ENCODE measurements around the gene HOOK1. TPM values are rescaled to one million over a fixed set of nuclear protein-coding genes. Genes with fewer than 3 reads are reported as not detected.

Gene HOOK1
- total RNA-seq, 2 experiments from 2014 or later: not detected

DNA sequence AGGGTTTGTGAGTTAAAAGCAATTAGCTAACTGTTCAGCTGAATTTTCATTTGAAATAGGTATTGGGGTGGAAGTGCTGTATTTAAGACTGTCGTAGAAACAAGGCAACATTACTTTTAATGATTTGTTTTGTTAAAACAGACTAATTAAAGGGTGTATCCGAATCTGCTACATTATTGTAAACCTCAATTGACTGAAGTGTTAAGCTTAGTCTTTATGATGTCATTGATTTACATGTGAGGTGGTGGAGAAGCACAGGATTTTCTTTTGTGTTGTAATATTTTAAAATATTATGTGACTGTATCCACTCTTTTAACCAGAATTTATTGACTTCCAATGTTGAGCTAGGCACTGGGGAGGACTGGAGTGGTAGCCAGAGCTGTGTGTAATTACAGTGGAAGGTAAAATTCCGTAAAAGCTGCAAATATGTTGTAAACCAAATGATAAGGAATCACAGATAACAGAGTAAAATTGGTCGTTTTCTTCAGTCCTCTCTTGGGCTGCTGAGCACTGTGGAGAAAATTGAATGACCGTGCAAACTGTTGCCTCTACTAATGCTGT, 1.6 kb downstream of the HOOK1 start:
- H3K36me3 ChIP-seq (ENCODE audit: insufficient read depth, low read length): no peaks in the 10 kb centered on the region
- H3K4me1 ChIP-seq (ENCODE audit: insufficient read depth, low read length, poor library complexity, severe bottlenecking): no peaks in the 10 kb centered on the region
- no peaks in the 10 kb centered on the region for H4K20me1 ChIP-seq (ENCODE audit: insufficient read depth, low read length)
- ChIA-PET POLR2A (interaction anchor here (0.7 kb wide), 1 partner anchor 8 kb away, joined by 3 read pairs; no protein-coding TSS in a partner anchor), CTCF (ENCODE audit: unreplicated experiment) (no interaction called here)
- intact Hi-C loops (cut with micrococcal nuclease; ENCODE audit: unreplicated experiment): no loop called here
- no peak overlapping the region for H3K27ac ChIP-seq (ENCODE audit: low read depth, low read length, poor library complexity, severe bottlenecking)
- no peak for DNase-seq (ENCODE audit: low spot score)
- H3K9me2 ChIP-seq (ENCODE audit: insufficient read depth, low read length): no peaks in the 10 kb centered on the region
- H3K4me2 ChIP-seq (ENCODE audit: low read length): no peak overlapping the region
- TF ChIP-seq CTCF (conservative IDR thresholded peaks at IDR 0.05; ENCODE audit: low read length) (no peak), EZH2phosphoT487 (IDR thresholded peaks at IDR 0.05; ENCODE audit: borderline replicate concordance, low read depth, low read length) (no peak)
- BruUV-seq (replicated peaks): no TSS peak
- H3K4me3 ChIP-seq (ENCODE audit: low read depth, low read length, poor library complexity, severe bottlenecking): no peak overlapping the region
- H2AFZ ChIP-seq (ENCODE audit: low read length): no peak overlapping the region
- no peaks in the 10 kb centered on the region for H3K9me3 ChIP-seq (ENCODE audit: low read length)
- H3K79me2 ChIP-seq (ENCODE audit: insufficient read depth, low read depth, low read length): no peaks in the 10 kb centered on the region

DNA sequence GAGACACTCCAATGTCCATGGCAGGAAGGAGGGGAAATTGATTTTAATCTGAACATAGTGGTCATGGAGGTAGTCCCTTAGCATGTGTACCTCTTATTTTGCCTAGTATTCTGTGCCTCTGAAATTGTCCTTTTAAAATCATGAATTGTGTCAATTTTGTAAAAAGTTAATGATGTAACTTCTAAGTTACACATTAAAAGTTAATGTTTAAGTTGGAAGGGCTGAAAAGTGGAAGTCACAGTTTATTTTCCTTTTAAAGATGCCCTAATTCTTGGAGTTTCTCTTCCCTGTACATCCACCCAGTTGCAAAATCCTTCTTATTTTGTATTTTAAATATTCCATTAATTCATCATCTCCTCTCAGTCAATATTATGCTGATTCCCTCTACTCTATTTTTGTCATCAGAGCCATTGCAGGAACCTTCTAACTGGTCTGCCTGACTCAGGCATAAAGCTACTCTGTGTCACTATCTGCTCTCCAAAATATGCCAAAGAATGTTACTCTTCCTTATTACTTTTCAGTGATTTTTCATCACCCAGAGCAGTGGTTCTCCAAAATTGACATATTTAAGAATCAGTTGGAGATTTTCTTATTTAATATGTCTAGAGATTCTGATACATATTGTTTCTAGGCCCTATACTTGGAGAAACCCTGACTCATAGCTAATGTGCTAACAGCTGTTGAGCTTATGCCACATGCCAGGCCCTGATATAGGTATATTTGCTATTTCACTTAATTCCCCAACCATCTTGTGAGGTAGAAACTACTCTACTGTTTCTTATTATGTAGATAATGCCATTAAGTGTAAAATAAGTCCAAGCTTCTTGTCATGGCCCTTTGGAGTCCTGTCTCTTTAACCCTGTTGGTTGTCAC, 5.1 kb downstream of the HOOK1 start:
- no peaks in the 10 kb centered on the region for H4K20me1 ChIP-seq (ENCODE audit: insufficient read depth, low read length)
- DNase-seq (ENCODE audit: low spot score): no peak
- no peaks in the 10 kb centered on the region for H3K9me2 ChIP-seq (ENCODE audit: insufficient read depth, low read length)
- no peak overlapping the region for H3K4me3 ChIP-seq (ENCODE audit: low read depth, low read length, poor library complexity, severe bottlenecking)
- POLR2A ChIA-PET: interaction anchor here (0.6 kb wide), 1 partner anchor 20 kb away, joined by 4 read pairs; no protein-coding TSS in a partner anchor
- H3K79me2 ChIP-seq (ENCODE audit: insufficient read depth, low read depth, low read length): no peaks in the 10 kb centered on the region
- no peaks in the 10 kb centered on the region for H3K4me1 ChIP-seq (ENCODE audit: insufficient read depth, low read length, poor library complexity, severe bottlenecking)
- no peak overlapping the region for H3K4me2 ChIP-seq (ENCODE audit: low read length)
- no peaks in the 10 kb centered on the region for H3K36me3 ChIP-seq (ENCODE audit: insufficient read depth, low read length)
- H2AFZ ChIP-seq (ENCODE audit: low read length): no peak overlapping the region
- BruUV-seq (replicated peaks): no TSS peak
- CTCF ChIA-PET (ENCODE audit: unreplicated experiment): no interaction called here
- H3K9me3 ChIP-seq (ENCODE audit: low read length): no peaks in the 10 kb centered on the region
- TF ChIP-seq EZH2phosphoT487 (IDR thresholded peaks at IDR 0.05; ENCODE audit: borderline replicate concordance, low read depth, low read length): no peak
- no peak for TF ChIP-seq CTCF (conservative IDR thresholded peaks at IDR 0.05; ENCODE audit: low read length)
- intact Hi-C loops (cut with micrococcal nuclease; ENCODE audit: unreplicated experiment): no loop called here
- no peak overlapping the region for H3K27ac ChIP-seq (ENCODE audit: low read depth, low read length, poor library complexity, severe bottlenecking)

Measured in OCI-LY7 (cell line).